Sciatic nerve (tissue), 2 donors: ENCODE data around the gene ARCN1. TPM values are rescaled to one million over a fixed set of nuclear protein-coding genes. Genes with fewer than 3 reads are reported as not detected.

Experiments used
- ATAC-seq: fragments of 200-7000 bp; cut with Tn5 transposase; one replicate; pipeline ENCODE4 v1.9.1; 2020; ENCODE audit warnings: mild to moderate bottlenecking, moderate library complexity
- DNase-seq: peaks from one replicate; pipeline ENCODE4 v3.0.0-alpha.2; 2020; ENCODE audit warnings: low spot score
- intact Hi-C: fragments of 100-400 bp; cut with DNase I; formaldehyde crosslinking; loops from one replicate; pipeline ENCODE4 v1.14.2; 2022
- microRNA-seq: library from miRNA; unstranded; fragments of <30 nt; microRNA quantifications from one replicate; pipeline ENCODE4 v1.2.0, GENCODE V29; 2020
- total RNA-seq: library from RNA; stranded (reverse); fragmentation: NEBNext Ultra II Directional; extraction: Animal tissue kit (Norgen Biotek cat#: 25700); gene quantifications from one replicate; pipeline ENCODE4 v1.2.1, GENCODE V29; 2021
- donor health status: DM: no; HTN: no; CAD: no.
- donor health status: DM: no; HTN: no; CAD: no.

Gene ARCN1
- total RNA-seq, 1 donor from 2014 or later = 135 TPM

GRCh38 chr11:118648291-118648690 is 76.1 kb downstream of the ARCN1 start:
- ATAC-seq (no peak), DNase-seq (no peak)
- intact Hi-C loops = no loop called here

- ATAC-seq (no peak), DNase-seq (no peak)
- intact Hi-C loops = no loop called here
These were observed 77.7 kb downstream of the ARCN1 start for GRCh38 chr11:118649941-118650340.

GRCh38 chr11:118650366-118650765 is 78.2 kb downstream of the ARCN1 start:
- ATAC-seq (no peak), DNase-seq (no peak)
- intact Hi-C loops = no loop called here

GRCh38 chr11:118651820-118652219 is 79.6 kb downstream of the ARCN1 start:
- no peak for DNase-seq
- intact Hi-C loops = no loop called here

More at GRCh38 chr11:118651820-118652219, 79.6 kb downstream of the ARCN1 start:
- ATAC-seq = no peak

Small RNA genes within 50 kb of the gene (microRNA-seq; reads per million reads assigned to microRNA genes)
- not detected for gene MIR6716

Other genes starting within 250 kb of the ARCN1 start
- gene CD3D, start 229.7 kb upstream of the ARCN1 start, total RNA-seq = 3.8 TPM
- gene CD3G, start 228.1 kb upstream of the ARCN1 start, total RNA-seq = 1.2 TPM
- gene UBE4A, start 212.8 kb upstream of the ARCN1 start, total RNA-seq = 40.8 TPM
- 117 TPM for gene ATP5MG, start 170.8 kb upstream of the ARCN1 start, total RNA-seq
- gene KMT2A, start 135.9 kb upstream of the ARCN1 start, total RNA-seq = 132 TPM
- gene TTC36, start 44.9 kb upstream of the ARCN1 start, total RNA-seq = 0.71 TPM
- 20.9 TPM for gene TMEM25, start 41.2 kb upstream of the ARCN1 start, total RNA-seq
- 22.2 TPM for gene IFT46, start 6.5 kb upstream of the ARCN1 start, total RNA-seq
- gene PHLDB1, start 35.2 kb downstream of the ARCN1 start, total RNA-seq = 419 TPM
- gene TREH, start 107.2 kb downstream of the ARCN1 start, total RNA-seq = not detected
- gene DDX6, start 218.8 kb downstream of the ARCN1 start, total RNA-seq = 159 TPM